ENCODE measurements around the gene HTRA3.

DNA sequence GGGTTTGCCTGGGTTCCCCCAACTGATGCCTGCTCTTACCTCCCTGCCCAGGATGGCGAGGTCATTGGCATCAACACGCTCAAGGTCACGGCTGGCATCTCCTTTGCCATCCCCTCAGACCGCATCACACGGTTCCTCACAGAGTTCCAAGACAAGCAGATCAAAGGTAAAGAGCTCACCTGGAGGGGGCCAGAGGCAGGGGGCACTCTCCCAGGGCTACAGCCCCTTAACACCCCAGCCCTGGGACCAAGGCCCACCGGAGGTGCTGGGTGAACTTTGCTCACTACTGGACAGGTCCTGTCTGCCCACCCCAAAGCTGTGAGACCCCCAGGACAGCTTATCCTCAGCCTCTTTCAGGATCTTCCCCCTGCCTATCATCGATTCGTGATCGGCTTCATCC lies 24.5 kb downstream of the HTRA3 start:
- no peak for TF ChIP-seq CTCF (IDR thresholded peaks at IDR 0.05)
- TF ChIP-seq POLR2A (IDR thresholded peaks at IDR 0.05): no peak

Data from lower leg skin (tissue), 3 donors.